HEK293T (cell line): ENCODE results near the gene CLASP2.

Experiments
- ARNT ChIP-seq: fragments of 450-650 bp; IDR thresholded peaks from 2 replicates; pipeline ENCODE4 v1.6.1; 2017; ENCODE audit warnings: mild to moderate bottlenecking
- ELF4 ChIP-seq: fragments of 450-650 bp; IDR thresholded peaks from 2 replicates; pipeline ENCODE4 v1.6.1; 2017; ENCODE audit warnings: antibody characterized with exemption
- FOXK2 ChIP-seq: fragments of 450-650 bp; IDR thresholded peaks from 2 replicates; pipeline ENCODE4 v1.6.1; 2016; ENCODE audit warnings: mild to moderate bottlenecking
- FOXM1 ChIP-seq: fragments of 450-650 bp; IDR thresholded peaks from 2 replicates; pipeline ENCODE4 v1.6.1; 2017; ENCODE audit warnings: mild to moderate bottlenecking, borderline replicate concordance
- HDGF ChIP-seq: fragments of 450-650 bp; IDR thresholded peaks from 2 replicates; pipeline ENCODE4 v1.6.1; 2017; ENCODE audit warnings: antibody characterized with exemption, borderline replicate concordance
- NFRKB ChIP-seq: fragments of 450-650 bp; IDR thresholded peaks from 2 replicates; pipeline ENCODE4 v1.6.1; 2016; ENCODE audit warnings: mild to moderate bottlenecking, moderate library complexity
- SP1 ChIP-seq: fragments of 450-650 bp; IDR thresholded peaks from 2 replicates; pipeline ENCODE4 v1.6.1; 2017
- SUZ12 ChIP-seq: fragments of 450-650 bp; IDR thresholded peaks from 2 replicates; pipeline ENCODE4 v1.6.1; 2016; ENCODE audit warnings: mild to moderate bottlenecking

DNA sequence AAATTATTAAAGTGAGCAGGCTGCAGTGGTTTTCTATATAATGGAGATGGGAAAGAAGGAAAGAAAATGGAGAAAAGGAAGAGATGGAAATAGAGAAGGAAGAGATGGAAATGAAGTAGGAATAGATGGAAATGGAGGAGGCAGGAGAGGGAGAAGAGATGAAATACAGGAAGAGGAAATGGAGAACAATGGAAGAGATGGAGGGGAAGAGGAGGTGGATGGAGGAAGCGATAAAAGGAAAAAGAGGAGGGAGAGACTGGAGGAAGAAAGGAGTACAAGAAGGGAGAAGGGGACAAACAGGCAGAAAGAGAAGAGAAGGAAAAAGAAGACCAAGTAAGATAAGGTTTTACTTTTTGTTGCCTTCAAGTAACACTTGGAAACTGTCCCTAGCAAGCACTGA lies 67.6 kb downstream of the CLASP2 start:
- TF ChIP-seq ELF4: no peak
- no peak for TF ChIP-seq FOXM1
- no peak for TF ChIP-seq FOXK2
- no peak for TF ChIP-seq SUZ12
- no peak for TF ChIP-seq NFRKB
- TF ChIP-seq HDGF: no peak
- no peak for TF ChIP-seq ARNT
- TF ChIP-seq SP1: no peak
